GM12878 (cell line): ENCODE measurements around the gene PLXNA2. TPM values are rescaled to one million over a fixed set of nuclear protein-coding genes. Genes with fewer than 3 reads are reported as not detected.

ENCODE experiments used
- ATAC-seq: fragments of 200-7000 bp; cut with Tn5 transposase; 3 replicates; pipeline ENCODE4 v1.9.1; 2020; ENCODE audit warnings: mild to moderate bottlenecking, moderate library complexity
- BruUV-seq: library from RNA; stranded (reverse); fragments of 400-500 nt; replicated peaks from 2 replicates; lab custom pipeline; 2021; lab: Mats Ljungman, UMichigan
- CTCF ChIA-PET: fragments of 300-600 bp; sonication (Branson Sonifier 250); formaldehyde crosslinking; extraction: SDS; loops from one replicate; lab custom pipeline; 2021; ENCODE audit warnings: inconsistent platforms; lab: Yijun Ruan, JAX
- POLR2A ChIA-PET: fragments of 350-600 bp; formaldehyde crosslinking; extraction: SDS; loops from one replicate; lab custom pipeline; 2021; ENCODE audit warnings: inconsistent platforms; lab: Charles Lee
- RAD21 ChIA-PET: fragments of 300-600 bp; sonication (Branson Sonifier 250); formaldehyde crosslinking; loops from one replicate; lab custom pipeline; 2023; ENCODE audit warnings: antibody characterized with exemption; ENCODE audit not compliant: unreplicated experiment; lab: Charles Lee
- SMC1A ChIA-PET: fragments of 300-600 bp; sonication (Branson Sonifier 250); formaldehyde crosslinking; loops from one replicate; lab custom pipeline; 2023; ENCODE audit not compliant: unreplicated experiment, uncharacterized antibody; lab: Charles Lee
- DNase-seq: peaks from one replicate; pipeline ENCODE4 v3.0.0-alpha.2; 2011; ENCODE audit warnings: low read depth, low spot score
- FAIRE-seq: peaks from 3 replicates; lab custom pipeline; 2011; peaks lifted over from hg19 to GRCh38; lab: Jason Lieb, UNC
- H2AFZ ChIP-seq: 2 replicates; pipeline ENCODE4 v1.6.0; 2011; ENCODE audit warnings: low read depth, low read length, control low read depth; ENCODE audit not compliant: control insufficient read depth
- H3K27ac ChIP-seq: 2 replicates; pipeline ENCODE4 v1.5.1; 2011; ENCODE audit warnings: control low read depth; ENCODE audit not compliant: control insufficient read depth, insufficient read depth
- H3K27me3 ChIP-seq, 2 experiments: replicated peaks in 1 of 2; 2 replicates each; pipeline versions ENCODE4 v1.6.0 to v1.6.1; 2011; ENCODE audit warnings: low read length in 1 of 2; ENCODE audit not compliant: control insufficient read depth in 2 of 2, insufficient read depth in 2 of 2
- H3K36me3 ChIP-seq, 2 experiments: 2 replicates each; pipeline ENCODE4 v1.5.1; 2011; ENCODE audit warnings: low read length in 1 of 2; ENCODE audit not compliant: control insufficient read depth in 2 of 2, insufficient read depth in 2 of 2
- H3K4me1 ChIP-seq: 2 replicates; pipeline ENCODE4 v1.6.1; 2011; ENCODE audit warnings: mild to moderate bottlenecking, low read length, moderate library complexity, mixed read lengths; ENCODE audit not compliant: control insufficient read depth, insufficient read depth
- H3K4me2 ChIP-seq: 2 replicates; pipeline ENCODE4 v1.6.0; 2011; ENCODE audit warnings: control low read depth; ENCODE audit not compliant: control insufficient read depth, insufficient read depth
- H3K4me3 ChIP-seq: fragments of 200-600 bp; sonication (generic); 2 replicates; pipeline ENCODE4 v1.5.1; 2016
- H3K79me2 ChIP-seq: 2 replicates; pipeline ENCODE4 v1.6.0; 2011; ENCODE audit warnings: low read length; ENCODE audit not compliant: control insufficient read depth, insufficient read depth
- H3K9ac ChIP-seq: 2 replicates; pipeline ENCODE4 v1.8.0; 2011; ENCODE audit warnings: low read length, control low read depth, mixed read lengths; ENCODE audit not compliant: control insufficient read depth, insufficient read depth
- H3K9me3 ChIP-seq: replicated peaks from 3 replicates; pipeline ENCODE4 v1.5.1; 2011; ENCODE audit warnings: mild to moderate bottlenecking, low read length; ENCODE audit not compliant: control insufficient read depth, insufficient read depth
- H4K20me1 ChIP-seq: 2 replicates; pipeline ENCODE4 v1.6.0; 2011; ENCODE audit not compliant: control insufficient read depth, insufficient read depth
- ATF2 ChIP-seq: IDR thresholded peaks from 2 replicates; pipeline ENCODE4 v1.6.1; 2012; ENCODE audit warnings: low read length, inconsistent platforms
- BACH1 ChIP-seq: fragments of 450-650 bp; IDR thresholded peaks from 2 replicates; pipeline ENCODE4 v1.6.1; 2017; ENCODE audit warnings: mild to moderate bottlenecking, borderline replicate concordance
- CHD4 ChIP-seq: fragments of 200-600 bp; sonication (generic); IDR thresholded peaks from 2 replicates; pipeline ENCODE4 v1.6.1; 2016; ENCODE audit warnings: mild to moderate bottlenecking
- EP300 ChIP-seq, 2 experiments: fragments of 150-350 bp in 1 of 2; IDR thresholded peaks; 2 replicates each; pipeline ENCODE4 v1.6.1; 2011 to 2012; ENCODE audit warnings: low read depth in 2 of 2, low read length in 2 of 2, borderline replicate concordance in 1 of 2, improper control_type of control experiment in 1 of 2, inconsistent platforms in 1 of 2; ENCODE audit not compliant: control insufficient read depth in 1 of 2
- HSF1 ChIP-seq: fragments of 150-350 bp; IDR thresholded peaks from 2 replicates; pipeline ENCODE4 v1.6.1; 2014; ENCODE audit warnings: mild to moderate bottlenecking, low read depth, low read length
- JUND ChIP-seq: IDR thresholded peaks from 2 replicates; pipeline ENCODE4 v1.6.1; 2012; ENCODE audit warnings: low read depth, mild to moderate bottlenecking, low read length, improper control_type of control experiment, moderate library complexity
- MTA3 ChIP-seq: IDR thresholded peaks from 2 replicates; pipeline ENCODE4 v1.6.1; 2012; ENCODE audit warnings: low read length, inconsistent platforms, borderline replicate concordance
- NFYB ChIP-seq: IDR thresholded peaks from 2 replicates; pipeline ENCODE4 v1.6.1; 2011; ENCODE audit warnings: low read depth, mild to moderate bottlenecking, low read length, improper control_type of control experiment, moderate library complexity; ENCODE audit not compliant: insufficient read depth
- NR2C2 ChIP-seq: IDR thresholded peaks from 2 replicates; pipeline ENCODE4 v1.6.1; 2011; ENCODE audit warnings: borderline replicate concordance, low read depth; ENCODE audit not compliant: control insufficient read depth, insufficient read length
- PML ChIP-seq: IDR thresholded peaks from 2 replicates; pipeline ENCODE4 v1.6.1; 2012; ENCODE audit warnings: low read length, inconsistent platforms
- SKIL ChIP-seq: fragments of 450-650 bp; IDR thresholded peaks from 2 replicates; pipeline ENCODE4 v1.6.1; 2017; ENCODE audit warnings: mild to moderate bottlenecking, low read depth, inconsistent platforms; ENCODE audit not compliant: poor library complexity, severe bottlenecking
- SMAD5 ChIP-seq: IDR thresholded peaks from 2 replicates; pipeline ENCODE4 v1.6.1; 2016; ENCODE audit warnings: antibody characterized with exemption, low read depth
- TCF12 ChIP-seq: IDR thresholded peaks from 2 replicates; pipeline ENCODE4 v1.6.1; 2011; ENCODE audit warnings: low read depth, mild to moderate bottlenecking, low read length
- USF1 ChIP-seq: IDR thresholded peaks from 2 replicates; pipeline ENCODE4 v1.6.1; 2011; ENCODE audit warnings: borderline replicate concordance, low read depth, mild to moderate bottlenecking, moderate library complexity, mixed read lengths, low read length; ENCODE audit not compliant: insufficient read depth; ENCODE audit errors: extremely low read length
- WRNIP1 ChIP-seq: IDR thresholded peaks from 2 replicates; pipeline ENCODE4 v1.6.1; 2011; ENCODE audit warnings: low read depth, low read length, improper control_type of control experiment, borderline replicate concordance
- ZBED1 ChIP-seq: IDR thresholded peaks from 2 replicates; pipeline ENCODE4 v1.6.1; 2016; ENCODE audit warnings: borderline replicate concordance
- ZZZ3 ChIP-seq: IDR thresholded peaks from 2 replicates; pipeline ENCODE4 v1.6.1; 2011; ENCODE audit warnings: low read depth; ENCODE audit not compliant: control insufficient read depth, insufficient read length
- WGBS: methylation state at CpG from one replicate; pipeline ENCODE4 v1.1.6; 2016; ENCODE audit warnings: low lambda C conversion rate; ENCODE audit not compliant: insufficient replicate concordance, insufficient coverage; ENCODE audit errors: missing lambda C conversion rate; 5-methylcytosine and 5-hydroxymethylcytosine counted together
- in situ Hi-C: fragments of 300-500 bp; cut with MboI; formaldehyde crosslinking; loops from 9 replicates; pipeline ENCODE4 v1.14.3; 2018; ENCODE audit warnings: mixed read lengths
- intact Hi-C: fragments of 100-400 bp; cut with micrococcal nuclease; formaldehyde crosslinking; loops from one replicate; pipeline ENCODE4 v1.14.2; 2022; ENCODE audit not compliant: unreplicated experiment
- polyA plus RNA-seq, 11 experiments: library from polyadenylated mRNA; depleted of rRNA in 4 of 11; unstranded in 6 of 11; stranded (reverse) in 5 of 11; fragments of >200 nt; fragmentation: Nextera tagmentation in 4 of 11; fragmentation: Illumina TruSeq in 1 of 11; extraction: Ambion mirVana in 4 of 11; extraction: Trizol in 1 of 11; gene quantifications; 1 replicate in 1 of 11; 2 replicates in 10 of 11; pipeline versions ENCODE4 v1.2.1 to v1.2.3, GENCODE V29; 2011 to 2016; ENCODE audit warnings: inconsistent platforms in 2 of 11, missing spikeins in 2 of 11, low read depth in 1 of 11
- total RNA-seq, 4 experiments: library from RNA; depleted of rRNA in 3 of 4; stranded (reverse); fragments of >200 nt in 3 of 4; fragmentation: Illumina TruSeq in 1 of 4; extraction: Trizol in 1 of 4; gene quantifications; 2 replicates each; pipeline versions ENCODE4 v1.2.1 to v1.2.3, GENCODE V29; 2013 to 2021

PLXNA2 gene
- total and polyA plus RNA-seq, 10 of the 15 experiments (the other 5 are each of a cell fraction or from before 2014, with no cell fraction given): under 0.01 to 0.08 (median 0.07) TPM; not detected in 4

GRCh38 chr1:208232662-208233038 is 11.5 kb downstream of the PLXNA2 start:
- in situ Hi-C loops: no loop called here

More at GRCh38 chr1:208232662-208233038, 11.5 kb downstream of the PLXNA2 start:
- DNase-seq: no peak
- intact Hi-C loops: no loop called here
- ChIA-PET RAD21 (interaction anchor here (2.1 kb wide), 1 partner anchor 101 kb away, joined by 7 read pairs; no protein-coding TSS in a partner anchor), CTCF (interaction anchor here (0.6 to 5.7 kb wide), 4 partner anchors 10 to 1236 kb away, joined by 3 to 43 read pairs (median 4); partner anchors contain the start of gene PLXNA2), SMC1A (no interaction called here), POLR2A (no interaction called here)
- no TSS peak for BruUV-seq
- H3K36me3 ChIP-seq: no peaks in the 10 kb centered on the region
- no peak for ATAC-seq
- no peak overlapping the region for H3K4me2 ChIP-seq
- H4K20me1 ChIP-seq: no peaks in the 10 kb centered on the region
- TF ChIP-seq HSF1 (no peak), ZBED1 (no peak), ZZZ3 (no peak), EP300 (IDR thresholded peaks at IDR 0.05; ENCODE audit: borderline replicate concordance in 1 of 2, control insufficient read depth in 1 of 2, low read depth in 2 of 2, low read length in 2 of 2) (no peak), SKIL (no peak), MTA3 (no peak), TCF12 (no peak), PML (no peak), USF1 (no peak), JUND (no peak), SMAD5 (no peak), CHD4 (no peak), WRNIP1 (no peak), BACH1 (no peak), NFYB (no peak), ATF2 (no peak), NR2C2 (no peak)
- no peak overlapping the region for H3K4me3 ChIP-seq
- H3K9ac ChIP-seq: no peak overlapping the region
- 60% methylated on average over 3 of the region's 3 CpGs for WGBS
- no peak overlapping the region for H3K27ac ChIP-seq
- peaks cover 17% of the 10 kb centered on the region for H3K4me1 ChIP-seq
- H3K9me3 ChIP-seq: no peaks in the 10 kb centered on the region
- H3K27me3 ChIP-seq: peaks cover 6 to 8% of the 10 kb centered on the region in 2 experiments
- H2AFZ ChIP-seq: no peak overlapping the region
- no peak for FAIRE-seq
- no peaks in the 10 kb centered on the region for H3K79me2 ChIP-seq
